Measurements from ENCODE around the gene GAL3ST3. TPM values are rescaled to one million over a fixed set of nuclear protein-coding genes. Genes with fewer than 3 reads are reported as not detected.
A peak's percentile ranks its signal among the peaks of the same experiment; 100 is the strongest.

GAL3ST3 gene
- total RNA-seq, 1 donor from 2014 or later = 14.0 TPM

DNA sequence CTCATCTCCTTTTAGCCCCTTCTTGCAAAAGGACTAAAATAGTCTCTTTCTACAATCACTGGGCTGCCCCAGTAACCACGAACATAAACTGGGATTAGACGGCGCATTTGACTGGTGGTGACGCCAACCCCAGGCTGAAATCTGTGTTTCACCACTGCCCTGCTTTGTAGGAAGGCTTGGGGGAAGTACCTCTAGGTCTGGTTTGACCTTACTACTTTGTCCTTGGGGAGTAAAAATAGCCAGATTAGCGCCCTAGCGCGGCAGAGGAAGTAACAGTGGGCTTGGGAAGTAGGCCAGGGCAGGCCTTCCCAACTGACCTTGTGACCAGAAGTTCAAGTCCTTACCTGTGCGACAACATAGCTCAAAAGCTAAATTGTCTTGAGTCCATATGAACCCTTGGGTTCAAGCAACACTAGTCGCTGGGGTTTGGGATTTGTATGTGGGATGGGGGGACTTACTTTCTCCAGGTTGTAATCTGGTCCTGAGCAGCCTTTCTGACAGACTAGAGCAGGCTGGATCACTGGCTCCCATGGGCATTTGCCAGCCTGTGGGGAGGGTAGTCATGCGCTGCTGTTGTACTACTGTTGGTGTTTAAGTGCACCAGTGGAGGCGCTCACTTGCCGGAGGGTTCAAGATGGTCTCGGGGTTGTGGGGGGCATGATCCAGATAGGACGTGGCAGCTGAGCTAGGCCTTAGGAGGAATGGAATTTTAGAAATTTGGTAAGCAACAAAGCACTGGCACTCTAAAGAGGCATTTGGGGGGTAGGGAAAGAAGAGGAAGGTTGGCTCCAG is 20.2 kb upstream of the GAL3ST3 start:
- peak; percentile 29 for DNase-seq

DNA sequence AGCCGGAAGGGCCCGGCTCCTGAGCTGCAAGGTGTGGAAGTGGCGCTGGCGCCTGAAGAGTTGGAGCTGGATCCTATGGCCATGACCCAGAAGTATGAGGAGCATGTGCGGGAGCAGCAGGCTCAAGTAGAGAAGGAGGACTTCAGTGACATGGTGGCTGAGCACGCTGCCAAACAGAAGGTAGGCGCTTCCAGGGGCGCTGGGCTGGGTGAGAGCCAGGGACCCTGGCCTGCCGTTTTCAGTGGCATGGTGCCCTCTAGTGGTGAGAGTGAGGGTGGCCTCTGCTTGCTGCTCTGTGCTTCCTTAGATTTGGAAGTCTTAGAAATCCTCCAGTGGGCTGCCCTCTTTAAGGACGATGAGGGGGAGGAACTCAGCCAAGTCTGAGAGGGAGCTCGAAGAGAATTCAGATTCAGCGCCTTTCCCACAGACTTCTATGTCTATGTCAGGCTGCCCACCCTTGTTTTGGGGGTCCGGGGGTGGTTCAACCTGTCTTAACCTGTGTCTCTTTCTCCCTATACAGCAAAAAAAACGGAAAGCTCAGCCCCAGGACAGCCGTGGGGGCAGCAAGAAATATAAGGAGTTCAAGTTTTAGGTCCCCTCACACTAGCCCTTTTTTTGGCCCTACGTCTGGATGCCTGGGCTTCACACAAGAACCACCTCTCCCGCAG is 19.3 kb upstream of the GAL3ST3 start:
- no peak for DNase-seq

DNA sequence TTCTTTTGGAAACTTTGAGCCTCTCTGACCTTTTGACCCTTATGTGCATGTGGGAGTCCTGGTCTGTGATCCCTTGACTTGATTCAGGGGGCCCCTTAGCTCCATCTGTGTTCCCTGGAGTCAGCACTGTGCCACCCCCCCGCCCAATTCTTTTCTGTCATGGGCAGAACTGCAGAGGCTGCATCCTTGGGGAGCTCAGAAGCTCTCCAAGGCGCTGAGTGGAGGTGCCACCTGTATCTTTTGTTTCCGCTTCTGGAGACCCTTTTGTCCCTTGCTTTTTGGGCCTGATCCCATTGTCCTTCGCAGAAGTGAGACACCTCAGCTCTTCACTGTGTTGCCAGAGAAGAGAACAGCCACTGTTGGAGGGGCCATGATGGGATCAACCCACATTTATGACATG is 18.7 kb upstream of the GAL3ST3 start:
- DNase-seq = no peak

DNA sequence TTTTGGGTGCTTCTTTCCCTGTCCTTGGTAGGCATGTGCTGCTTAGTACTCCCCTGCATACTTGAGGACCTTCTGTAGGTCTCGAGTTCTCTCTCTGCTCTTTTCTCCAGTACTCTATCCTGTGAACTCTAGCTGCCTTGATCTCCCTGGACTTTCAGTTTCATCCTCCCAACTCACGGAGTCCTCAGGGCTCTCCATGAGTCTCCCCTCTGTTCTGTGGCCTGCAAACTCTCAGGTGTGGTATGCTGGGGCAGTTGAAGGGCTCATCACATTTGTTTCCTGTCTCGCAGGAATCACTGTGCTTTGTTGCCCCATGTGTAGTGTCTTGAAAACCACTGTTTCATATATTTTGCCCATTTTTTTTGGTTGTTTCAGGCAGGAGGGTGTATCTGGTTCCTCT is 17.8 kb upstream of the GAL3ST3 start:
- no peak for DNase-seq

DNA sequence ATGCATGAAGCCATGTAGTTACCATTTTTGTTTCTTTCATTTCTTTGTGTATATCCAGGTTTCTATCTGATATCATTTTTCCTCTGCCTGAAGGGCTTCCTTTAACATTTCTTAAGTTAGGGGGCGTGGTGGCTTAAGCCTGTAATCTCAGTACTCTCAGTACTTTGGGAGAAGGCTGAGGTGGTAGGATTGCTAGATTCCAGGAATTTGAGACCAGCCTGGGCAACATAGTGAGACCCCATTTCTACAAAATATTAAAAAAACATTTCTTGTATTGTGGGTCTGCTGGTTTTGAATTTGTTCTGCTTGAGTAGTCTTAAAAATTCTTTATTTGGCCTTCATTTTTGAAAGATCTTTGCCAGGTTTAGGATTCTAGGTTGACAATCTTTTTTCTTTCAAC is 15.6 kb upstream of the GAL3ST3 start:
- no peak for DNase-seq

DNA sequence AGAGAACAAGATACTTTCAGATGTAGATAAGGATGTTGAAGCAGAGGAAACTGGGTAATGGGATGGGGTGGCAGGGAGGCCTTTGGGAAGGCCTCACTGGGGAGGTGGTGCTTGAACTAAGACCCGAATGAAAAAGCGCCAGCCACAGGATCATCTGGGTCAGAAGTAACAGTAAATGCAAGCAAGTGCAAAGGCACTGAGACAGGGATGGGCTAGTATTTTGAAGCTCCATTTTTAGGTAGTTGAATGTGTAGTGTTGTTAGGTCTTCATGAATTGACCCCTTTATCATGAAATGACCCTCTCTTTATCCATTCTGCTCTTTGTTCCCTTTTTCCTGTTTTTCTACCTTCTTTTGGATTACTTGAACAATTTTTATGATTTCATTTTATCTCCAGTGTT is 14.9 kb upstream of the GAL3ST3 start:
- DNase-seq = no peak

DNA sequence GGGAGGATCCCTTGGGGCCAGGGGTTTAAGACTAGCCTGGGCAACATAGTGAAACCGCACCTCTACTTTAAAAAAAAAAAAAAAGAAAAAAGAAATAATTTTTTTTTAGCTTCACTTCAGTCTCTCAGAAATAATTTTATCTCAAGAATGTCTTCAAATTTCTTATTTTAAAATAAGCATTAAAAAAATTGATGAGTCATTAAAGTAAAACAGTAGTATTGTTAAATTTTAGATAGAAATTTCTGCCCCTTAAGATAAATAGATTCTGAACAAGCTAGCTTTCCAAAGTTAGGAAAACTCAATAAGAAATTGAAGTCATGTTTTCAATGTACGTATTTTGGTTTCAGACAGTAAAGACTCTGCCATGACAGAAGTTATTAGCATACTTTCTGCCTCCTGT is 13.4 kb upstream of the GAL3ST3 start:
- DNase-seq = no peak

DNA sequence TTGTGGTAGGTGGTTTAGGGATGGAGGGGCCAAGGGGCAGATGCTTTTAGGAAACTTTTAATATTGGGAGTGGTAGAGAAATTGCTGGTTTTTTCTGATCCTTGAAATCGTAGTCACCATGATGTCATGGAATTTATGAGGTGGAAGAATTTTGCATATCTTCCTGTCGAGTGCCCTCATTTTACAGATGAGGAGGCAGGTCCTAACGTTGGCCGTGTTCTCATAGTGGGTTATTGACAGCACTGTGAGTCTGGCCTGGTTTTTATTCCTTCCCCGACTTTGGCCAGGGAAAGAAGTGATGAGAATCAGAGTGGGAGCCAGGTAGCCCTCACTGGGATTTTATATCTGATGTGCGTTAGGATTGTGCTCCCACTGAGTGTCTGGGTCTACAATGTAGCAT is 12.3 kb upstream of the GAL3ST3 start:
- DNase-seq = no peak

DNA sequence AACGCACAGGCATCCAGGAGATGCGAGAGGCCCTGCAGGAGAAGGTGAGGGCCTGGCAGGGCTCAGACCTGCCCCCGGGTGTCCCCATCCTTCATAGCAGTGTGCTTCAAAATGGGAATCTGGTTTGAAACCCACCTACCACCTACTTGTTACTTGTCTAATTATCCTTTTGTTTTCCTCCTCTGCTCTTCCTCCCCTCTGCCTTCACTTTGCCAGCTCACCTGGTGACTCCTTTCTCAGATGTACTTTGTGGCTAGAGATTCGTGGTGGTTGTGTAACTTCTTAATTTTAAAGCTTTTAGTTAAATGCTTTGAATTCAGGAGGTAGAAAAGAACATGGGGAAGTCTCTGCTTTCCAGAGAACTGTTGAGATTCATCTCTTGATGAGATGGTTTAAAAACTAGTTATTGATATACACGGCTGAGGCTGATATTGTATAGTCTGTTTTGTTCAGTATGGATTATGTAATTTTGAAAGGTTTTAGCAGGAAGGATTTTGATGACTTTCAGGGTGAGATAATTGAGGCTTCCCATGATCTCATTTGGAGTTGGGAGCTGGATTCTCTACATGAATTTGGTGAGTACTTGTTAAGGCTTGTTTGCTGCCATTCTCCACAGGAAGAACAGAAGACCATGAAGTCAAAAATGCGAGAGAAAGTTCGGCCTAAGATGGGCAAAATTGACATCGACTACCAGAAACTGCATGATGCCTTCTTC is 11.2 kb upstream of the GAL3ST3 start:
- DNase-seq = no peak

DNA sequence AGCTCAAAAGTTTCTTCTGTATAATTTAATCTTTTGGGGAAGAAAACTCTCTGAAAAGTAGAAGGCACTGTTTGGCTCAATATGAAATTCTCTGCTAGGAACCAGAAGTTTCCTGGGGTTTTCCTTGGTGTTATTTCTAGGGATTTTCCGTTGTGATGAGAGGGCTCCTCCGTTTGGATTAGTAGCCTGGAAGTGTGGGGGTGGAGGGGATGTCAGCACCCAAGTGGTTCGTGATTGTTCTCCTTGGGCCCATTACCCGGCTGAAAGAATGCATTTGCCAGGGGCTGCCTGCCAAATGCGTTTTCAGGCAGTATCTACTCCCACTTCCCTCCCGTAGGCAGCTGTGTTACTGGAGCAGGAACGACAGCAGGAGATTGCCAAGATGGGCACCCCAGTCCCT is 7.5 kb upstream of the GAL3ST3 start:
- DNase-seq = no peak

DNA sequence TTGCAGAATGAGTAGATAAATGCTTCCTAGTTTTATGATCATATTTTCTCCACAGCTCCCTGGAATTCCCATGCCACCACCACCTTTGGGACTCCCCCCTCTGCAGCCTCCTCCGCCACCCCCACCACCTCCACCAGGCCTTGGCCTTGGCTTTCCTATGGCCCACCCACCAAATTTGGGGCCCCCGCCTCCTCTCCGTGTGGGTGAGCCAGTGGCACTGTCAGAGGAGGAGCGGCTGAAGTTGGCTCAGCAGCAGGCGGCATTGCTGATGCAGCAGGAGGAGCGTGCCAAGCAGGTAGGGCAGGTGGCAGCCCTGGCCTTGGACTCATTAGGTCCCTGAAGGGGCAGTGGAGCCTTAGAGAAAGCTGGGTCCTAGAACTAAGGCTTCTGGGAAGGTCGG is 6.1 kb upstream of the GAL3ST3 start:
- no peak for DNase-seq

DNA sequence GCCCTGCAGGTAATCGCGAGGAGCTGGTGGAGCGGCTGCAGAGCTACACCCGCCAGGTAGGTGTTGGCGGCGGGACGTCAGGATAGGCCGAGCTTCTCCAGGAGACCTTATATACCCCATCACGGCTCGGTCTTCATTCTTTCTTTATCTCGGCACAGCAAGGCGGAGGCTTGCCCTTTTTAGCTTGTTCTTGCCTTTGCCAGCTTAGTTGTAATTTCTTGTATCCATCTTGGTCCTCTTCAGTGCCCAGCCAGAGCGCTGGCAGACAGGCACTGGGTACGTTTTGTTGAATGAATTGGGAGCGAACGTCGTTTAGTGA is 3.7 kb upstream of the GAL3ST3 start:
- DNase-seq = no peak

DNA sequence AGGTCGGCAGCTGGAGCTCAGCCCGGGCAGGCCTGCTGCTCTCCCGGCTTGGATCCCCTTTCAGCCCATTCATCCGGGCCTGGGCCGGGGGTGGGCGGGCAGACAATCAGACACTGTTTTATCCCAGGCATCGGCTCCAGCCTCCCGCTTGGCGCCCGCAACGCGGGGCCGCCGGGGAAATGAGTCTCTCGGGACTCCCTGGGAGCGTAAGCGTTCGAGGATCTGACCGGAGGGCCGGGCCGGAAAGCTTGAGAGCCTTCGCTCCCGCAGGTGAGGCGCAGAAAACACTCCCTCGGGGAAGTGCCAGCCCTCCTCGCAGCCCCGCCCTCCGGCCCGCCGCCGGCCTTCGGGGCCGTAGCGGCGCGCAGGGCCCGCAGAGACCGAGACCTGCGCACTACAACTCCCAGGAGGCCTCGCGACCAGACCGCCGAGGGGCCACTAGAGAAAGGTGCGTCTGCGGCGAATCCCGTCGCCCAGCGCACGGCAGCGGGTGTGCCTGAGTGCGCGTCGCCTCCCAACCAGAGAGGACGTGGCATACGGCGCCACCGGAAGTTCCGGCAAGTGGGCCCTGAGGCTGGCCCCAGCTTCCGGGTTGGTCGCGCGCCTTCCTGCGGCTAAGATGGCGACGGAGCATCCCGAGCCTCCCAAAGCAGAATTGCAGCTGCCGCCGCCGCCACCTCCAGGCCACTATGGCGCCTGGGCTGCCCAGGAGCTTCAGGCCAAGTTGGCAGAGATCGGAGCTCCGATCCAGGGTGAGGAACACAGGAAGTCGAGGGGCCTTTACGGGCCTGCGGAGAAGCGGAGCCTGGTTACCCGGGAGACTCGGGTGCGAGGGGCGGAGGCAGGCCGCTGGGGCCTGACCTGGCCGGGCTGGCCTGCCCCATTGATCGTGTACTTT is 3.1 kb upstream of the GAL3ST3 start, which contains the start of gene SF3B2:
Gene SF3B2 (plus strand): TSS at position 599 of the 898 bp plus-strand sequence. CDS start 21 bp downstream, at position 620.
- peak; percentile 98 for DNase-seq

DNA sequence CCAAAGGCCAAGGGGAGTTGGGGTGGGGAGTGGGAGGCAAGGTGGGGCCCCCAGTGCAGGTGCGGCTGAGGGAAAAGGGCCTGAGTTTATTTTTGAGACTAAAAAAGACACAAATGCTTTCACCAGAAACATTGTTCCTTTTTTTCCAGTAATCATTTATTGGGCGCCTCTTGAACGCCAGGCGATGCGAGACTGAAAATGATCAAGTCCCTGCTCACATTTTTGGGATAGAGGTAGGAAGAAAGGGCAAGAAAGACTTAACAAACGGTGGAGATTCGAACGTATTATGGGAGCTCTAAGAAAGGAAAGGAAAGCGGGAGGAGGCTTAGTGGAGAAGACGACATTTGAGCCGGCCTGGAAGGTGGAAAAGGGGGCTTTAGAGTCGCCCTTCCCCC is 2.4 kb upstream of the GAL3ST3 start:
- DNase-seq = no peak

DNA sequence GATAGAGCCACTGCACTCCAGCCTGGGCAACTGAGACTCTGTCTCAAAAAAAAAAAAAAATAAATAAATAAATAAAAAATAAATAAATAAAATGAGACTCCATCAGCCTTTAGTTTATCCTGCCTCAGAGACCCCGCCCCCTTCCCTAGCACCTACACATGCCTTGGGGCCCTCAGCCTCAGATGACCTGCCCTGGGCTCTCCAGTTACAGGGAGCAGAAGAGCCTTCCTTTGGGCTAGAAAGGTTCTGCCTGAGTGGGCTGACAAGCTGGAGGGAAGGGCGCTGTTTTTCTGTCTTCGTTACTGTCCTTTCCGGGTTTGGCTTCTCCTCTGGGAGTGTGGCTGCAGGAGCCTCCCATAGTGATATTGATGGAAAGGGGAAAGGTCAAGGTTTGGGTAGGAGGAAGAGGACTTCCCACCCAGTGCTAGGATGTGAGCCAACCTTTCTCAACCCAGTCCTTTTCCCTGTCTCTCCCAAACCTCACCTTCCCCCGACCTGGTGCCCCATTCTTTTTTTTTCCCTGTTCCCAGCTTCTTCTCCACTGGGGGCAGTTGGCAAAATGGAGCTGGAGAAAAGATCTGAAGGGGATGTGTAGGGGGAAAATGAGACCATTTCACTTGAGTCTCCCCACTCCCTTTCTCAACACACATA is 1.7 kb upstream of the GAL3ST3 start:
- DNase-seq = no peak

DNA sequence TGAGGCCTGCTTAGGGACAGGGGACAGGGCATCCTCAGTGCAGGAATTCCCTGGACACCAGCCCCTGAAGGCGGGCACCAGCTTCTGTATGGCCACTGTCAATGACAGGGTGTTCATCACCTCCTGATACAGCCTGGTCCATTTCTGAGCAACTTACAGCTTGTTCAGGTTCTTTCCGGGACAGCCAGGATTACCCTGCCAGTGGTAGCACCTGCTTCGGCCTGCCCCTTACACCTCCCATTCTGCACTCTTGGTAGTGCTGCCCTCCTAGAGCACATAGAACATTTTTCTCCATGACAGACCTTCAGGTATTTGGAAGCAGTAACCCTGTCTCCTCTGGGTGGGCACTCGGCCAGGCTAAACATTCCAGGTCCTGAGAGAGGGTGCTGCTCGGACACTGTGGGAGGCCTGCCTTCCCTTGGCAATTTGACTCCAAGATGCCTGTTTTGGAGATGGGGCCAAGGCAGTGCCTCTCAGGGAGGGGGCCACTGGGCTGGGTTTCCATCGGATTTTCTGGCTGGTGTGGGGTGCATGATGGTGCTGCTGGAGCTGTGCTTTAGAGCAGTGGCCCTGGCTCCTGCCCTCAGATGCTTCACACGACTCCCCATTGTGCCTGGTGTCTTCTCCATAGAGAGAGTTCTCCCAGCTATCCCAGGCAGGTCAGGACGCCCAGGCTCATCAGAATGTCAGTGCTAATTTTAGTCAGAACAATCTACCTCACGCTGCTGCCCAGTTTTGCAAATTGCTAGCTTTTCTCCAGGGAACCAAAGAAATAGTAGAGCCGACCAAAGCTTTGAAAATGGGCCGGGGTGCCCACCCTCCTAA is 1.2 kb downstream of the GAL3ST3 start:
- DNase-seq = no peak

DNA sequence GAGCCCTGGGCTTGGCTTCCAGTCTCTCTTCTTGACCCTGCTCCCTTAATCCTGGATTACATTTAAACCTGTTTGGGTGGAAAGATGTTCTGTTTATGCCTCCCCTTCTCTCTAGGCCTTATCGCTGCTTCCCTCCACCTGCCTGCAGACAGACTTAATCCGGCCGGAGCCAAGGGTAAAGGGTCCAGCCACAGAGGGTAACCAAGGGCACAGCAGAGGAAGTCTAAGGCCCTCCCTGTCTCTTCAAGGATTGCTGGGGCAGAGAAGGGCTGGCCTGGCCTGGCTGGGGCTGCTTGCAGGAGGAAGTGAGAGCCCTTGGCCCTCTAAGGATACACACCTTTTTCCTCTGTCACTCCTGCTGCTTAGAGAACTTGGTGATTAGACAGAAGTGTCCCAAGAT is 2.1 kb downstream of the GAL3ST3 start:
- no peak for DNase-seq

DNA sequence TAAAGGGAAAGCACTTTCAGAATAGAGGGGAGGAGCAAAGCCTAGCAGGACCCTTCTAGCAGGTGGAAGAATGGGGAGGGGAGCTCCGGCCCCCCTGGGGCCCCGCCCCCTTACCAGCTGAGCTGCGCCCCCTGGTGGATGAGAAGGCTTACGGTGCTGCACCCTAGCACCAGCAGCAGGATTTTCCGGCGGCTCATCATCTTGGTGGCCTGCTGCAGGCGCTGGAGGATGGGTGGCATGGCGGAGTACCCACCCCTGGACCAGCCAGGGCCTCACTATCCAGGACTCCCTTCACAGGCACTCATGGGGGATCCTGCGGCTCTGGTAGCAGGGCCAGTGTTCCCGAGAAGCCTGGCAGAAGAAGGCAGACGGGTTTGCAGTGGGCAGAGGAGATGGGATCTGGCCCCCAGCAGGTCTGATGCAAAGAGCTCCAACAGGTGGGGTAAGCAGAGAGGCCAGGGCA is 3.8 kb downstream of the GAL3ST3 start:
- DNase-seq = peak; percentile 45

DNA sequence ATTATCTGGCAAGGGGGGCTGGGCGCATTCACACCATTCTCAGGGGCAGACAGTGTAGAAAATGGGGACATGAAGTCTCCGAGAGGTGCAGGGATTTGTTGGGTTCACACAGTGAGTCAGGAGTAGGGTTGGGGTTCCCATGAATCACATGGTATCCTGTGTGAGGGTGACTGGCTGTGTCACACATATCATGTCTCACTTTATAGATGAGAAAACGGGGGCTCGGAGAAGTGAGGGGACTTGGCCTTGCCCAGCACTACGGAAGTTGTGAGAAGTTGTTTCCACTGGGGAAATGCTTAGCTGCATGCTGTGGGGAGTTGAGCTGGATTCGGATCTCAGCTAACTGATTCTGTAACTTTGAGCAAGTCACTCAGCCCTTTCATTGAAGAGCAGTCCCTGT is 4.2 kb downstream of the GAL3ST3 start:
- no peak for DNase-seq

DNA sequence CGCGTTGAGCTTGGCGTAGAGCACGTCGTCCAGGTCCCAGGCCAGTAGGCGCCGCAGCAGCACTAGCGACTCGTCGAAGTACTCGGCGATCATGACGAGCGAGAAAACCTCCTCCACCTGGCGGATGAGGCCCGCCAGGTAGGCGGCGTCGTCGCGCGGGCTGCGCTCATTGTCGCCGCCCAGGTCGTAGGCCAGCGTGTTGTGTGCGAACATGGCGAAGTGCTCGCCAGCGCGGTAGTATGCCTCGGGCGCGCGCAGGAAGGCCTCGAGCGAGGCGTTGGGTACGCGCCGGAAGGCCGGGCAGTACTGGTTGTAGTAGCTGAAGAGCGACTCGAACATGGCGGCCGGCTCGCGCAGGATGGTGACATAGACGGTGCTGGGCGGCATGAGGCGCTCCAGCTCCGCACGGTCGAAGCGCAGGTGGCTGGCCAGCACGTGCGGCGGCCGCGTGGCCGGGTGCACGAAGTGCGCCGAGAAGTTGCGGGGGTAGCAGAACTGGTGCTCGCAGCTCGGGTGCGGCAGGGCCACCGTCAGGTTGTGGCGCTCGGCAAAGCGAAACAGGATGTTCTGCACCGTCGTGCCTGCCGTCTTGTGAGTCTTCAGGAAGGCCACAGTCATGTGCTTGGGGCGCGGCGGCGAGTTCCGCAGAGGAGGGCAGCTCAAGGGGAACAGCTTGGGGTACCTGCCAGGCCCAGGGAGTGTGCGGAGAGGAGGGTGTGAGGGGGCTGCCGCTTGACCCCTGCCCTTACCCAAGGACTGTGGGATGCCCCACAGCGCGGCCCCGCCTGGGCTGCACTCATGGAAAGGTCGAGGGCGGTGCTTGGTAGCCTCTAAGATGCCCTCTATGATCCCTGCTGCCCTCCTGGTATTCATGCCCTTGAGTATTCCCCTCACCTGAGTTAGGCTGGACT is 5.7 kb downstream of the GAL3ST3 start:
- no peak for DNase-seq

Data from occipital lobe (tissue), 2 donors.